GM13977 (cell line): Measurements from ENCODE around the gene CABP4.

Experiments used
- DNase-seq: peaks from one replicate; pipeline ENCODE4 v3.0.0; 2012; ENCODE audit warnings: low spot score
- in situ Hi-C: fragments of 300-500 bp; cut with MboI; formaldehyde crosslinking; loops from one replicate; pipeline ENCODE4 v1.12.0; 2022; ENCODE audit warnings: low sequenced_read_pairs, low pct_unique_long_range_greater_than_20kb, mixed read lengths, inconsistent platforms; ENCODE audit not compliant: unreplicated experiment
- TF ChIP-seq, protein P1 (sequence below): IDR thresholded peaks from 2 replicates; pipeline ENCODE4 v1.5.1; 2012; ENCODE audit warnings: mild to moderate bottlenecking, control low read depth; ENCODE audit not compliant: insufficient read depth; ENCODE audit errors: extremely low read depth, missing control alignments

The CABP4 gene

DNA sequence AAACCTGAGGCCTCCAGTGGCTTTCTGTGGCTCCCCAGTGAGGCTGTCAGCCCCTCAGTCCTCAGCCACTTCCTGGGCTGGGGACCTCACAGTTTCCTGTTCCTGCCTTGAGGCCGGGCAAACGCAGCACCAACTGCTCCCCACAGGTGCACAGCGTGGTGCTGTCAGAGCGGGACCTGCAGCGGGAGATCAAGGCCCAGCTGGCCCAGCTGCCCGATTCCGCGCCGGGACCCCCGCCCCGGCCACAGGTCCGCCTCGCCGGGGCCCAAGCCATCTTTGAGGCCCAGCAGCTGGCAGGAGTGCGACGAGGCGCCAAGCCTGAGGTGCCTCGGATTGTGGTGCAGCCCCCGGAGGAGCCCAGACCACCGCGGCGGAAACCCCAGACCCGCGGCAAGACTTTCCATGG is 45.9 kb upstream of the CABP4 start:
- in situ Hi-C loops = loop anchor here (10.0 kb wide), 1 partner anchor 56 kb away; the partner anchor contains the start of gene TMEM134

DNA sequence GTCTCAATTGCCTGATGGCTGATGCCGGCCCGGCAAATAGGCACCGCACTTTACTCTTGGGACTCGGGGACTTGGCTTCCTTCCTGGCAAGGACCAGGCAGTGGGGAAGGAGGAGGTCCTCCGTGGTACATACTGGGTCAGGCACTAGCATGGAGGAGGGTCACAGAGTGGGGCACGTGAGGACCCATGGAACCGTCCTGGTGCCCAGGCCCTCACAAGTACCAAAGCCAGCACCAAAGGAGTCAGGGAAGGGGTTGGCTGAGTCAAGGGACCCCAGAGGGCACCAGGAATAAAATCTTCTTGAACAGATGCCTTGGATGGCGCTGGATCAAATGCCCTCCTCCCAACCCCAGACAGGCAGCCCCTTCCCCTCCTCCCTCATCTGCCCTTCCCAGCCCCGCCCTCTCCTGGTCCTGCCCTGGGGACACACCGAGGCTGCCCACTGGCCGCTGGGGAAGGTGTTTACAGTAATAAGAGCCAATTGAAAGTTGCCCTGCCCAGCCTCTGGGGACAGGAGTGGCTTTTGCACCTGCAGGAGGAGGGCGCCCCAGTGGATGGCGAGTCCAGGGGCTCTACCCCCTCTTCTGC is 45.3 kb upstream of the CABP4 start:
- TF ChIP-seq, protein P1, sequence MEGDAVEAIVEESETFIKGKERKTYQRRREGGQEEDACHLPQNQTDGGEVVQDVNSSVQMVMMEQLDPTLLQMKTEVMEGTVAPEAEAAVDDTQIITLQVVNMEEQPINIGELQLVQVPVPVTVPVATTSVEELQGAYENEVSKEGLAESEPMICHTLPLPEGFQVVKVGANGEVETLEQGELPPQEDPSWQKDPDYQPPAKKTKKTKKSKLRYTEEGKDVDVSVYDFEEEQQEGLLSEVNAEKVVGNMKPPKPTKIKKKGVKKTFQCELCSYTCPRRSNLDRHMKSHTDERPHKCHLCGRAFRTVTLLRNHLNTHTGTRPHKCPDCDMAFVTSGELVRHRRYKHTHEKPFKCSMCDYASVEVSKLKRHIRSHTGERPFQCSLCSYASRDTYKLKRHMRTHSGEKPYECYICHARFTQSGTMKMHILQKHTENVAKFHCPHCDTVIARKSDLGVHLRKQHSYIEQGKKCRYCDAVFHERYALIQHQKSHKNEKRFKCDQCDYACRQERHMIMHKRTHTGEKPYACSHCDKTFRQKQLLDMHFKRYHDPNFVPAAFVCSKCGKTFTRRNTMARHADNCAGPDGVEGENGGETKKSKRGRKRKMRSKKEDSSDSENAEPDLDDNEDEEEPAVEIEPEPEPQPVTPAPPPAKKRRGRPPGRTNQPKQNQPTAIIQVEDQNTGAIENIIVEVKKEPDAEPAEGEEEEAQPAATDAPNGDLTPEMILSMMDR = no peak
- no peak for DNase-seq
- in situ Hi-C loops = loop anchor here (10.0 kb wide), 1 partner anchor 55 kb away; the partner anchor contains the start of gene TMEM134

More for the DNA sequence above, 45.9 kb upstream of the CABP4 start:
- TF ChIP-seq, protein P1 = no peak
- DNase-seq = peak; percentile 86

DNA sequence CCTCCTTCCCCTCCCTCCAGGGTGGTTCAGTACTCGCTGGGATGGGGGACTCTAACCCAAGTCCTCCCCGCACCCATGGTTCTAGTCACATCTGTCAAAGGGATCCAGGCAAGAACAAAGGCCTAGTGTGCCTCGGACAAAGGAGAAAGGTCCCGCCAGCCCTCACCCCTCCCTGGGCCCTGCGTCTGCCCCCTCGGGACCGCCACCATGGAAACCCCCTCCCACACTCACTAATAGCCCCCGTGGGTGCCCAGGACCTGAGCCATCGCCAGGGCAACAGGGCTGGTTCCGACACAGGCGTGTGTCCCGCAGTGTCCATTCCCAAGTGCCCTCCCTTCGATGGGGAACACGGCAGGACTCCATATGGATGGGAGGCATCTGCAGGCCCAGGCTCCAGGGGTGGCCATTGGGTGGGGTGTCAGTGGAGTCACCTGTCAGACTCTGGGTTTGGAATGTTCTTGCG is 44.8 kb upstream of the CABP4 start:
- in situ Hi-C loops = no loop called here
- TF ChIP-seq, protein P1 = no peak
- DNase-seq = no peak

DNA sequence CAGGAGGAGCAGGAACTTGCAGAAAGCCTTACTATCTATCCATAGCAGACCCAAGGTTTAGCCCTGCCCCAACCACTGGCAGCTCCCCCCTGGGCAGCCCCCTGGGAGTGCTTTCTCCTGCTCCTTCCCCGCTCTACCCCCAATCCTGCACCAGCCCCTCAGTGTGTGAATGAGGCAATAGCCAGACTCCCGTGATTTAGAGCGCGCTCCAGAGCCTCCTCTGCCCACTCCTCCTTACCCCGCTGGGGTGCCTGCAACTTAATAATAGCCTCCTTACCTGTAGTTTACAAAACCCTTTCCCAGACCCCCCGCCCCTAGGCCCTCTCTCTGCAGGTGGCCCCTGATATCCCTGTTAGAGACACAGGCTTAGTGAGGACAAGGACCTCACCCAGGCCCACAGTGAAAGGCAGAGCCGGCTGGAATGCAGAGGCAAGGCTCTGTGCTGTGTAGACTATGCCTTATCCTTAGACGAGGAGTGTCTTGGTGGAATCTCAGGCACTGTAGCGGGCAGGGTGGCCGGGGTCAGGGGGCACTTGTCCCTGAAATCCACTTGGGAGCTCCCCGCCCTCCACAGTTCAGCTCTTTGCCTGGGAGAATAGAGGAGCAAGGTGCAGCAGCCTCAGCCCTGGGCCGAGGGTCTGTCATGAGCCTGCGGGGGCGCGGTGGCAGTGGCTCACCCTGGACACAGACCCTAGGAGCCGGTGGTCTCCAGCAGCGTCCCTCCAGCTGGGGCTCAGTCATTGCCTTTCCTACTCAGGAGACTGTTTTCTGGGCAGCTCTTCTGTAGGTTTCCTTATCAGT is 44.0 kb upstream of the CABP4 start:
- no peak for DNase-seq
- in situ Hi-C loops = no loop called here
- TF ChIP-seq, protein P1 = no peak

DNA sequence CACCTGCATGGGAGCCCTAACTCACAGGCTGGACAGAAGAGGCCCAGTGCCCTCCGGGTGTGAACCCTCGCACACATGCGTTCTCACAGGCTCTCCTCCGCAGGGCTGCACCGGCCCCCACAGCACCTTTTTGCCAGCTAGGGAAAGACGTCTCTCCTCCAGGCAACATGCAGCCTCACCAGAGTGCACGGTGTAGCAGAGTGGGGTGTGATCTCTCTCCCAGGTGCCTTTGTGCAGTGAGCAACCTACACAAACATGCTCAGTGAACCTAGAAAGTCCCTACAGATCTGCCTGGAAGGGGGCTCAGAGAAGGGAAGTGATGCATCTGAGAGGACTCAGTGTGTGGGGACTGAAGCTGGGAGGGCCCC is 43.4 kb upstream of the CABP4 start:
- TF ChIP-seq, protein P1 = no peak
- no peak for DNase-seq
- in situ Hi-C loops = no loop called here

DNA sequence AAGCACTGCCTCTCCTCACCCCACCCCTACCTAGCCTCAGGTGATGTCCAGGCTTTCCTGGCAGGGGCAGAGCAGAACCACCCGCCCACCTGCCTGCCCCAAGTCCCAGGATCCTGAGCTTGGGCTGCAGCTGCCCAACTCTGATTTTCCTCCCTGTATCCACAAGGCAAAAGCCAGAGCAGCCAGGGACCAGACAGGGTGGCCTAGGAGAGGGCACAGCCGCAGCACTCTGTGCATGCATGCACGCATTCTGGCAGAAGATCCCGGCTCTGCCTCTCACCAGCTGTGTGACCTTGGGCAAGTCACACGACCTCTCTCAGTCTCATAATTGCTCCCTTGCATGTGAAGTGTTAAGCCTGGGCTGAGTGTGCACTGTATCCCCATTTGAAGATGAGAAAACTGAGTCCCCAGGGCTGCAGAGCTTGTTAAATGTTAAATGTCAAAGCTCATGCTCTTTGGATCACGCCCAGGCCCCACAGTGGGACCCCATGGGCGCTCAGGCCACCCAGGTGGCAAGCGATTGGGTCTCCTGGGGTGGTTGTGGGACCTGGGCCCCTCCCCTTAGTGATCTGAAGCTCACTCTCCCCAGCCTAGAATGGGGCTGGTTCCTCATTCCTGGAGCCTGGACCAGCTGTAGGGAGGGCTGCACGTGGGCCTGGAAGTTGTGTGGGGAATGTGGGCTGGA is 42.5 kb upstream of the CABP4 start:
- TF ChIP-seq, protein P1 = no peak
- no peak for DNase-seq
- in situ Hi-C loops = no loop called here
